HG03175 (cell line): ENCODE results near the gene SCN2B.
"Not testable (repeated sequence)": the region's sequence is repeated elsewhere in the genome, so short reads cannot be mapped to it uniquely, and the experiment has no call there.

Experiments used
- ATAC-seq: cut with Tn5 transposase; IDR thresholded peaks from one replicate; pipeline ENCODE4 v1.9.1; 2021; ENCODE audit warnings: mild to moderate bottlenecking, moderate library complexity; ENCODE audit not compliant: unreplicated experiment

Gene SCN2B

GRCh38 chr11:118207079-118207478 lies 30.6 kb upstream of the SCN2B start:
- no peak for ATAC-seq

GRCh38 chr11:118206391-118207031 lies 30.1 kb upstream of the SCN2B start:
- ATAC-seq = no peak

- ATAC-seq = no peak
These were observed 29.4 kb upstream of the SCN2B start for GRCh38 chr11:118205606-118206378.

- ATAC-seq = peak; percentile 67
These were observed 26.4 kb upstream of the SCN2B start for GRCh38 chr11:118202599-118203422.

GRCh38 chr11:118201966-118202365 lies 25.5 kb upstream of the SCN2B start:
- no peak for ATAC-seq

DNA sequence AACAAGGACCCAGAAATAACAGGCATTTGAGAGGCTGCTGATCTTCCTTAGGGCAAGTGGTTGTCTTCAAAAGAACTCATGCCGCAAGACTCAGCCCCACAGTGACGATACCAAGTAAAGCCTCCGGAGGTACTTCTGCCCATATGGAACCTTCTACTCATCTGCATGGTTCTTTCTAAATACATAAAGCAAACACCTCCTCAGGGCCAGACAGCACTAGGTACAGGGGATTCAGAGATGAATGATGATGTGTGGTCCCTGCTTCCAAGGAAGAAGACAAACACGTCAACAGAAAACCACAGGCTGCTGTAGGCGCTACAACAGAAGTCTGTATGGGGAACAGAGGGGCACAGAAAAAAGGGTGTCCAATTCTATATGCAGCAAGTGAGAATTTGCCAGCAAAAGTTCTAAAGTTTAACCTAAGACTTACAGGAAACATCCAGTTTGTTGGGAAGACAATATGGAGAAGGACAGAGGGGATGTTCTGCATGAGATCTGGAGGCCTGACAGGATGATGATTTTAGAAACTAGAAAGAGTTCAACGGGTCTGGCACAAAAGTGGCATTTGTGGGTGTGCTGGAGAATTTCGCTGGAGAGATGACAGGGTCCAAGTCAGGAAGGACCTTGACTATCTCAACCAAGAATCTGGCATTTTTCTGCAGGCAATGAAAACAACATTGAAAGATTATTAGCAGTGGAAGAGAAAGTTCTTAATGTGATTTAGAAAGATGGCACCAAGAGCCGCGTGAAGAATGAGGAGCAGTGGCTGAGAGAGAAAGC lies 24.7 kb upstream of the SCN2B start:
- ATAC-seq = no peak

- no peak for ATAC-seq
These were observed 24.1 kb upstream of the SCN2B start for GRCh38 chr11:118200497-118200896.

- no peak for ATAC-seq
These were observed 22.7 kb upstream of the SCN2B start for GRCh38 chr11:118199135-118199534.

DNA sequence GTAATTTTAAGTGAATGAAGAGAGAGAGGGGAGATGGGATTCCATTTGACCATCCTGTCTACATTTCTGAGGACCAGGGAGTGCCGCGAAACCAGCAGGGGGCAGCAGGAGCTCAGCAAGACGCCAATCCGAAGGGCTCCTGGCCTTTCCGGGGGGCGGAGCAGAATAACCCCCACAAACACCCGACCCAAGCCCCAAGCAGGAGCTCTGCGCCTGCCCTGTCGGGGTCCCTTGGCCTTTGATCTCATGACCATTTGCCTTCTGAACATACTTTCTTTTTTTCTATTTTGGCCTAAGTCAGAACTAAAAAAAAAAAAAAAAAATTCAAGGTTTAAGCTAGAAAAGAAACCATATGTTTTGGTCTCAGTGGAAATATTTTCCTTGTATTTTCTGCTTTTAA lies 21.9 kb upstream of the SCN2B start:
- no peak for ATAC-seq

DNA sequence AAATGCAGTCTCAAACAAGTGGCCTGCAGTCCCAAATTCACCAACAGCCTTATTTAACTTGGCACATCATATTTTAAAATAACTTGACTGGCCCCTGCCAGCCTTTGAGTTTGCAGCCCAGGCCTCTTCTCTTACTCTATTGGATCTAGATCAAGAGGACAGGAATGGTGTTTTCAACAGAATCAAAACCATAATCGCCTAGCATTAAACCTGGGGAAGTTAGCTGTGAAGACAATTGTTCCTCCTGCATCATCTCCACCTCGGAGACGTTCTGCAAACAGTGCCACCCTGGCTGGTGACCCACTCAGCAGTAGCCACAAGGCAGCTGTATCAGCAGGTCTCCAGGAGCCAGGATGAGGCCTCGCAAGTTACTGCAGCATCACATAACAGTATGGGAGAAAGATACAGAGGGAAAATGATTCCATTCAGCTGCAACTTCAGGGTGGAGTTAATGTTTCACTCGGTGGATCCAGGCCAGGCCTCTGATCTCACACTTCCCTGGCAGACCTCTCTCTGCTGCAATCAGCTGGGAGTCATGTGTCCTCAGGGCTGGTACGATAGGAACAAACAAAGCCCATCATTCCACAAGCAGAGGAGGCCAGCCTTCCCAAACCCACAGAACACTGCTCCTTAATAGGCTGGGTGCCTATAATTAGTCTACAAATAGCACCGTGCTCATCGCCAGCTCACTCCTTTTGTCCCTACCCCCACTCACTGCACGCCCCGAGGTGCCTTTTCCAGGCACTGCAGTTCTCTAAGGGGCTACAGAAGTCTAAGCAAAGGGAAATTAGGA lies 18.6 kb upstream of the SCN2B start:
- no peak for ATAC-seq

DNA sequence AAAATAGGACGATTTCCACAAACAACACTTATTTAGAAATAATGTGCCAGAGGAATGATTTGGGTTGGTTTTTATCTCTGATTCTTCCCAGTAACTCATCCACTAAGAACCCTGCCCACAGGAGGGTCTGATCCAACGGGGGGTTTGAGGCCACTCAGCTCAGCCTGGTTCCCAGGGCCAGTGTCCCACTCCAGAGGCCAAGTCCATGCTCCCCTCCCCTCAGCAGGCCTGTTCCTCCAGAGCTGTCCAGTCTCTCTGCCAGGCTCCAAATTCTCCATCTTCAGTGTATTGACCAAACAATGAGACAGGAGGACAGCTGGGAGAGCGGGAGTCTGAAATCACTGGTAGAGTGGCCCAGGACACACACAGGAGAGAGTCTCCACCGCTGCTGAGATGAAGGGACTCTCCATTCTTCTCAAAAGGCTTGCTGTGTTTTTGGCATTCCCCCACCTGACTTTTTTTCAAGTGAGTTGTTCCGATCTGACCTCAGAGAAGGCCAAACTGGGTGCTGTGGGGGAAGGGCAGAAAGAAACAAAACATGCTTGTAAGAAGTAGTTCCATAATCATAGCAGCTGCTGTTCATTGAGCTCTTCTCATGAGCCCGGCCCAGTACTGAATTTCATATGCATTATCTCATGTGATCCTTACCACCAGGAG lies 17.6 kb upstream of the SCN2B start:
- no peak for ATAC-seq

GRCh38 chr11:118192817-118193216 lies 16.4 kb upstream of the SCN2B start:
- not testable (repeated sequence) for ATAC-seq

DNA sequence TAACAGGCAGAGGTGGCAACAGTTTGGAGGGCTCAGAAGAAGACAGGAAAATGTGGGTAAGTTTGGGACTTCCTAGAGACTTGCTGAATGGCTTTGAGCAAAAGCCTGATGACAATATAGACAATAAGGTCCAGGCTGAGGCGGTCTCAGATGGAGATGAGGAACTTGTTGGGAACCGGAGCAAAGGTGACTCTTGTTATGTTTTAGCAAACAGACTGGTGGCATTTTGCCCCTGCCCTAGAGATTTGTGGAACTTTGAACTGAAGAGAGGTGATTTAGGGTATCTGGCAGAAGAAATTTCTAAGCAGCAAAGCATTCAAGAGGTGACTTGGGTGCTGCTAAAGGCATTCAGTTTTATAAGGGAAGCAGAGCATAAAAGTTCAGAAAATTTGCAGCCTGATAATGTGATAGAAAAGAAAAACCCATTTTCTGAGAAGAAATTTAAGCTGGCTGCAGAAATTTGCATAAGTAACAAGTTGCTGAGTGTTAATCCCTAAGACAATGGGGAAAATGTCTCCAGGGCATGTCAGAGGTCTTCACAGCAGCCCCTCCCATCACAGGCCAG lies 14.6 kb upstream of the SCN2B start:
- ATAC-seq = not testable (repeated sequence)

DNA sequence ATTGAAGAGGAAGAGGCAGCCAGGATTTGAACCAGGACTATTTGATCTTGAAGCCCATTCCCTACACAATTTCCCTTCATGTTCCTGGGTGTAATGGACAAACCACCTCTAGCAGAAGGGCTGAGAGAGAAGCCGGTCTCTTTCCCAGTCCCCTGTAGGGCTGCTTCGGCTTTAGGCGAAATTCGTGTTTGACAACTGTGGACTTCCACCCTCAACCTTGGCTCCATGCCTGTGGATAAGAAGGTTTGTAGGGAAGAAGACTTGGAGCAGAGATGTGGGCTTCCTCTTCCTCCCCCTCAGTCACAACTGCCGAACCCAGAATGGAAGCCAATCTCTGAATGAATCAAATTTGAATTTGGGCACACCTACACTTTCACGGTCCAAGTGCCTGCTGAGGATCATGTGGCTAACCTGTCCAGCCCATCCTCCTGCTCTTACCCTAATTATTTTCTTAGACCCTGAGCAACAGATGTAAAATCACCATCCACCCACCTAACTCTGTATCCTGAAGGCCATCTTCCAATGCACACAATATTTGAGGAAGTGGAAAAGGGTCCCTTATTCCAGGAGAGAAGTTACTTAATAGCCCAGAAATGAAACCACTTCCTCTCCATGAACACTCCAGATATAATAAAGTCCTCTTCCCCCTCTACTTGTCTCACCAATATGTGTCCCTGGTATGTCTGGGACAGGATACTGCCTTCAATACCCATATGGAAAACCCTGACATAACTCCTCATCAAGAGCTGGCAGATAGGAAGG lies 10.1 kb upstream of the SCN2B start:
- ATAC-seq = no peak

DNA sequence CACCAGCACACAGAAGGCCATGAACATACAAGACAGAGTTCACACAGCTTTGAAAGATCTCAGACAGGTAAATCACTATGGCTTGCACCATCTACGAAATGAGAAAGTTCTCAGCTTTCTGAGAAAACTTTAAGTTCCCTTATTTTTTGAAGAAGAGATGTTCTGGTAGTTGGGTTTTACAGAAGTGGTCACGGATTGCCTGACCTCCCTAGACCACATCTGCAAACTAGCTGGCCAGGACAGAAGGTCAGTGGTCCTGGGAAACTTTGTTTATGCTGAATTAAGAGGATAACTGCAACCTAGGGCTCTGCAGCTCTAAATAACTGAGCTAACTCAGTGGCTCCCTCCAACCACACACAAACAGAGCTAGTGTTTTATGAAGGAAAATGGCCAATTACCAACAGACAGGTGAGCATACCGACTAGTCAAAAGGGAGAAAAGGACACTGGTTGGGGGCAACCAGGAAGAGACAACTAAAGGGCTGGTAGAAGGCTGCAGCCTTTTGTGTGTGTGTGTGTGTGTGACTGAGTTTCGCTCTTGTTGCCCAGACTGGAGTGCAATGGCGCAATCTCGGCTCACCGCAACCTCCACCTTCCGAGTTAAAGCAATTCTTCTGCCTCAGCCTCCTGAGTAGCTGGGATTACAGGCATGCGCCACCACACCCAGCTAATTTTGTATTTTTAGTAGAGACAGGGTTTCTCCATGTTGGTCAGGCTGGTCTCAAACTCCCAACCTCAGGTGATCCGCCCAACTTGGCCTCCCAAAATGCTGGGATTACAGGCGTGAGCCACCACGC lies 8.5 kb upstream of the SCN2B start:
- no peak for ATAC-seq

GRCh38 chr11:118183691-118184090 lies 7.3 kb upstream of the SCN2B start:
- not testable (repeated sequence) for ATAC-seq

DNA sequence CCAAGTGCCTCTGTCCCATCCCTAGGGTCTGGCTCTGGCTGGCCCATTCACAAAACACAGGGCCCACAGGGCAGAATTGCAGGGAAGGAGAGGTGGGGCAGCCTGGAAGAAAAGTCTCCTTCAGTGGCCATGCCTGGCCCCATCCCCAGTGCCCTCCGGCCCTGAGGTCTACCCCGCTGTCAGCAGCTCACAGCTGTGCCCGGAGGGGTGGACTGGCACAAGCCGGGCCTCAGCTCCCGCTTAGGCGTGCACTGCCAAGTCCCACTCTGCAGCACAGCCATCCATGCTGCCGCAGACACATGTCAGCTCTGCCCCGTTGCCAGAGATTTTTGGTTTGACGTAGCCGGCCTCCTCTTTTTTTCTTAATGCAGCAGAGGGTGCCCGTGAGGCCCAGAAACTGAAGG lies 3.9 kb upstream of the SCN2B start:
- no peak for ATAC-seq

DNA sequence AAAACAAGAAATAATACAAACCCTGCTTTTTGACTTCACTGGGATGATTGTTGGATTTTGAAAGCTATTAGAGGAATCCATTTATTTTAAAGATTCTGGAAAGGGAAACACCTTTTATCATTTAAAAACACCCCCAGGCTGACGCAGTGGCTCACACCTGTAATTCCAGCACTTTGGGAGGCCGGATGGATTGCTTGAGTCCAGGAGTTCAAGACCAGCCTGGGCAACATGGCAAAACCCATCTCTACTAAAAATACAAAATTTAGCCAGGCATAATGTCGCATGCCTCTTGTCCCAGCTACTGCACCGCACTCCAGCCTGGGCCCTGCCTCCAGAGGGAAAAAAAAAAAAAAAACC lies 317 bp upstream of the SCN2B start:
- ATAC-seq = no peak
